ENCODE results near the gene EPN1.

The EPN1 gene

DNA sequence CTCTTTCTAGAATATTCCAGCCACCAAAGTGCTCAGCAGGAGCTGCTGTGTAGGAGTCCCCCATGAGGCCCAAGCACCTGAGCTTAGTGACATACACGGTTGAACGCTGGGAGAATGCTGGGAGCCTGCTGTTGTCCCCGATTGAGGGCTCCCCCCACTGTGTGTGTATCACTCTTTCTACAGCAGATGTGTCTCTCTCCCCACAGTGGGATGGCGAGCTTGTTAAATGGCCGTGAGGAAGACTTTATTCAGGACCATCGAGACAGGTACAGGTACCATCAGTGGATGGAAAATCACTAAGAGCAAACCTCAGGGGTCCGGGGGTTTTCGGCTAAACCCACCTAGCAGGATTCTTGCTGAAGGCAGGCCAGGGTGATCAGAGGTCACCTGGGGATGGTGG, 22.7 kb downstream of the EPN1 start:
- TF ChIP-seq, protein P1, sequence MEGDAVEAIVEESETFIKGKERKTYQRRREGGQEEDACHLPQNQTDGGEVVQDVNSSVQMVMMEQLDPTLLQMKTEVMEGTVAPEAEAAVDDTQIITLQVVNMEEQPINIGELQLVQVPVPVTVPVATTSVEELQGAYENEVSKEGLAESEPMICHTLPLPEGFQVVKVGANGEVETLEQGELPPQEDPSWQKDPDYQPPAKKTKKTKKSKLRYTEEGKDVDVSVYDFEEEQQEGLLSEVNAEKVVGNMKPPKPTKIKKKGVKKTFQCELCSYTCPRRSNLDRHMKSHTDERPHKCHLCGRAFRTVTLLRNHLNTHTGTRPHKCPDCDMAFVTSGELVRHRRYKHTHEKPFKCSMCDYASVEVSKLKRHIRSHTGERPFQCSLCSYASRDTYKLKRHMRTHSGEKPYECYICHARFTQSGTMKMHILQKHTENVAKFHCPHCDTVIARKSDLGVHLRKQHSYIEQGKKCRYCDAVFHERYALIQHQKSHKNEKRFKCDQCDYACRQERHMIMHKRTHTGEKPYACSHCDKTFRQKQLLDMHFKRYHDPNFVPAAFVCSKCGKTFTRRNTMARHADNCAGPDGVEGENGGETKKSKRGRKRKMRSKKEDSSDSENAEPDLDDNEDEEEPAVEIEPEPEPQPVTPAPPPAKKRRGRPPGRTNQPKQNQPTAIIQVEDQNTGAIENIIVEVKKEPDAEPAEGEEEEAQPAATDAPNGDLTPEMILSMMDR (IDR thresholded peaks at IDR 0.05; ENCODE audit: low read depth, low read length), result no peak
- no peak for DNase-seq (ENCODE audit: extremely low read depth, low read depth)

GRCh38 chr19:55698256-55698655, 23.2 kb downstream of the EPN1 start:
- TF ChIP-seq, protein P1 (IDR thresholded peaks at IDR 0.05; ENCODE audit: low read depth, low read length), result no peak
- no peak for DNase-seq (ENCODE audit: extremely low read depth, low read depth)

GRCh38 chr19:55699221-55699620, 24.2 kb downstream of the EPN1 start:
- TF ChIP-seq, protein P1 (IDR thresholded peaks at IDR 0.05; ENCODE audit: low read depth, low read length), result no peak
- DNase-seq (ENCODE audit: extremely low read depth, low read depth), result no peak

DNA sequence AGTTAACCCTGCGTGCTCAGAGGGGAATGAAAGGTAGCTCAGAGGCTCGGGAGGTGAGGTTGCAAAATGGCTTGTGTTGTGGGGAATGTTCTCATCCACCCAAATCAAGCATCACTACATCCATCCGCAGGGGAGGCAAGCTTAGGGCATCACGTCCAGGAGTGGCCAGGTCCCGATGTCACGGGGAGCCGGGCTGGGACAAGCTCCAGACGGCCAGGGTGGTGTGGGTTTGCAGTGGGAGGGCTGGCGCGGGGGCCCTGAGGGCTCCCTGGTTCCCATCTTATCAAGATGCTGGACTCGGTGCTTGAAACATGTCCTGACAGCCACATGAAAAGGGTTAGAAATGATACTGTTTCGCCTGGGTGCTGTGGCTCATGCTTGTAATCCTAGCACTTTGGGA, 25.8 kb downstream of the EPN1 start:
- TF ChIP-seq, protein P1 (IDR thresholded peaks at IDR 0.05; ENCODE audit: low read depth, low read length), result no peak

GRCh38 chr19:55702131-55702627, 27.2 kb downstream of the EPN1 start:
- no peak for DNase-seq (ENCODE audit: extremely low read depth, low read depth)
- TF ChIP-seq, protein P1 (IDR thresholded peaks at IDR 0.05; ENCODE audit: low read depth, low read length), result no peak

More for the DNA sequence above, 25.8 kb downstream of the EPN1 start:
- no peak for DNase-seq (ENCODE audit: extremely low read depth, low read depth)

DNA sequence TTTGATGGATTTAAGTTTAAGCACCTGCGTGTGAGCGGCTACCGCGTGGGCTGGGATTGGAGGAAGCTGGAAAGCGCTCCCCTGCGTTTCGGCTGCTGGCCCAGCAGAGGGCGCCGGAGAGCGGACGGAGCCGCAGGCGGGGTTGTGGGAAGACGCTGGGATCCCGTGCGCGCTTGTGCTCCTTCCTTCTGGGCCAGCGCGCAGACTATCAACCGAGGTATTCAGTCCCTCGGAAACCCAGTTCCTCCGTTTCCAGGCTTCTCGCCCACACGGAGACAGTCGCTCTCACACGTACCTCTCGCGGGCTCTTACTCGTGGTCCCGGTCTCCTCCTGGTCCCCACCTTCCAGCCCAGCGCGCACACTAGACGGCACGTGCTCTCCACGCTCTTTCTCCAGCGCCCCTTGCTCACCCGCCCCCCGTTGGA, 28.8 kb downstream of the EPN1 start:
- no peak for DNase-seq (ENCODE audit: extremely low read depth, low read depth)
- TF ChIP-seq, protein P1 (IDR thresholded peaks at IDR 0.05; ENCODE audit: low read depth, low read length), result peak; percentile 46

- TF ChIP-seq, protein P1 (IDR thresholded peaks at IDR 0.05; ENCODE audit: low read depth, low read length), result no peak
- DNase-seq (ENCODE audit: extremely low read depth, low read depth), result no peak
These were observed 29.6 kb downstream of the EPN1 start for GRCh38 chr19:55704494-55705245.
